Gastroesophageal sphincter (tissue), 3 donors: ENCODE measurements around the gene WWP2.

Experiments
- CTCF ChIP-seq, 4 experiments: fragments of 200-600 bp in 2 of 4; fragments of 450-650 bp in 2 of 4; sonication (generic) in 1 of 4; IDR thresholded peaks; one replicate each; pipeline ENCODE4 v1.5.1; 2017 to 2019; ENCODE audit warnings: antibody characterized with exemption in 4 of 4, mild to moderate bottlenecking in 2 of 4, moderate library complexity in 2 of 4
- POLR2A ChIP-seq, 2 donors: fragments of 450-650 bp; IDR thresholded peaks; one replicate each; pipeline ENCODE4 v1.6.1; 2017; ENCODE audit warnings: antibody characterized with exemption in 2 of 2, mild to moderate bottlenecking in 2 of 2, moderate library complexity in 1 of 2
- POLR2AphosphoS5 ChIP-seq: sonication (generic); formaldehyde crosslinking; IDR thresholded peaks from one replicate; pipeline ENCODE4 v1.6.1; 2017; ENCODE audit warnings: antibody characterized with exemption

- TF ChIP-seq CTCF (IDR thresholded peaks at IDR 0.05) (no peak), POLR2A (IDR thresholded peaks at IDR 0.05) (no peak), POLR2AphosphoS5 (no peak)
Observed at GRCh38 chr16:69860233-69861231, 98.4 kb downstream of the WWP2 start.
